SH-SY5Y (cell line): ENCODE results near the gene MTIF2.

Experiments
- GATA2 ChIP-seq: IDR thresholded peaks from 2 replicates; pipeline ENCODE4 v1.6.1; 2011; ENCODE audit warnings: mild to moderate bottlenecking, low read depth, low read length
- GATA3 ChIP-seq: IDR thresholded peaks from 2 replicates; pipeline ENCODE4 v1.6.1; 2011; ENCODE audit warnings: low read depth, mild to moderate bottlenecking, low read length, moderate library complexity

- TF ChIP-seq GATA2 (no peak), GATA3 (no peak)
Measured at GRCh38 chr2:55268907-55269644, at the start of gene MTIF2.
